Measurements from ENCODE around the gene AIF1. TPM values are rescaled to one million over a fixed set of nuclear protein-coding genes. Genes with fewer than 3 reads are reported as not detected.

Gene AIF1
- total and polyA plus RNA-seq, 2 experiments from 2014 or later, result 13.3 to 33.7 TPM

DNA sequence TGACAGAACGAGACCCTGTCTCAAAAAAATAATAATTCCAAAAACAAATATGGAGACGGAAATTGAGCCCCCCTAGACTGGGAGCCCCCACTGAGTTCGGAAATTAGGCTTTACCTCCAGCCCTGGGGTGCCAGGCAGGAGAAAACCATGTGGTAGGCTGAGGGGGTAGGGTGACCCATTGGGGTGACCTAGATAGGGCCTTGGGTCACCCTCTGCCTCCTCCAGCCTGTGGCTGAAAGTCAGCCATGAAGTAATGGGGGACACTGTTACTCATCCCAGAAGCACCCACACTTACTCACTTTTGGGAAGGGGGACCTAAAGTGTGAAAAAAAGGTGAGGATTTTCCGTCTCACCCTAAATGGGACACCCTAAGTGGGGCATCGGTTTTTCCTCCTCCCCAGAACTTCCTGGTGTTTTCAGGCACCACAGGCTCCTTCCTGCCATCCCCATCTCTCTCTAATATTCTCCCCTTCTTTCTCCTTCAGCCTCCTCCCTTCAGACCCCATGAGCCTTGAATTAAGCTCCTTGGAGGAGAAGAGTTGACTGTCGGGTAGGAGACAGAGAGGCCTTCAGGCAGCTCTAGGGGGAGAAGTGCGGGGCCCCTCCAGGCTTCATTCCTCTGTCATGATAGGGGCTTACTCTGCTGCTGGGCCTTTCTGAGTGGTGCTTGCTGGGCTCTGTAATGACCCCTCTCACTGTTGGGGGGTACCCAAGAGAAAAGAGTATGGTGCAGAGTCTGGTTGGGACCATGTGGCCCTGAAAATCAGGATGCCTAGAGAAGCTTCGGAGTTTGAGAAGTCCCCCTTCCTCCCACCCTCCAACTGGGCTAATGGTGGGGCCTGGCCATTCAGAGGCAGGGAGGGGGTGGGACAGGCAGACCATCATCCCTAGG is 35.2 kb upstream of the AIF1 start:
- H2AFZ ChIP-seq, result peak overlapping the region; percentile 99
- no peak for TF ChIP-seq NANOG (IDR thresholded peaks at IDR 0.05; ENCODE audit: borderline replicate concordance)
- TF ChIP-seq, protein P1, sequence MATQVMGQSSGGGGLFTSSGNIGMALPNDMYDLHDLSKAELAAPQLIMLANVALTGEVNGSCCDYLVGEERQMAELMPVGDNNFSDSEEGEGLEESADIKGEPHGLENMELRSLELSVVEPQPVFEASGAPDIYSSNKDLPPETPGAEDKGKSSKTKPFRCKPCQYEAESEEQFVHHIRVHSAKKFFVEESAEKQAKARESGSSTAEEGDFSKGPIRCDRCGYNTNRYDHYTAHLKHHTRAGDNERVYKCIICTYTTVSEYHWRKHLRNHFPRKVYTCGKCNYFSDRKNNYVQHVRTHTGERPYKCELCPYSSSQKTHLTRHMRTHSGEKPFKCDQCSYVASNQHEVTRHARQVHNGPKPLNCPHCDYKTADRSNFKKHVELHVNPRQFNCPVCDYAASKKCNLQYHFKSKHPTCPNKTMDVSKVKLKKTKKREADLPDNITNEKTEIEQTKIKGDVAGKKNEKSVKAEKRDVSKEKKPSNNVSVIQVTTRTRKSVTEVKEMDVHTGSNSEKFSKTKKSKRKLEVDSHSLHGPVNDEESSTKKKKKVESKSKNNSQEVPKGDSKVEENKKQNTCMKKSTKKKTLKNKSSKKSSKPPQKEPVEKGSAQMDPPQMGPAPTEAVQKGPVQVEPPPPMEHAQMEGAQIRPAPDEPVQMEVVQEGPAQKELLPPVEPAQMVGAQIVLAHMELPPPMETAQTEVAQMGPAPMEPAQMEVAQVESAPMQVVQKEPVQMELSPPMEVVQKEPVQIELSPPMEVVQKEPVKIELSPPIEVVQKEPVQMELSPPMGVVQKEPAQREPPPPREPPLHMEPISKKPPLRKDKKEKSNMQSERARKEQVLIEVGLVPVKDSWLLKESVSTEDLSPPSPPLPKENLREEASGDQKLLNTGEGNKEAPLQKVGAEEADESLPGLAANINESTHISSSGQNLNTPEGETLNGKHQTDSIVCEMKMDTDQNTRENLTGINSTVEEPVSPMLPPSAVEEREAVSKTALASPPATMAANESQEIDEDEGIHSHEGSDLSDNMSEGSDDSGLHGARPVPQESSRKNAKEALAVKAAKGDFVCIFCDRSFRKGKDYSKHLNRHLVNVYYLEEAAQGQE (IDR thresholded peaks at IDR 0.05; ENCODE audit: unreplicated experiment), result no peak
- TF ChIP-seq, protein P2, sequence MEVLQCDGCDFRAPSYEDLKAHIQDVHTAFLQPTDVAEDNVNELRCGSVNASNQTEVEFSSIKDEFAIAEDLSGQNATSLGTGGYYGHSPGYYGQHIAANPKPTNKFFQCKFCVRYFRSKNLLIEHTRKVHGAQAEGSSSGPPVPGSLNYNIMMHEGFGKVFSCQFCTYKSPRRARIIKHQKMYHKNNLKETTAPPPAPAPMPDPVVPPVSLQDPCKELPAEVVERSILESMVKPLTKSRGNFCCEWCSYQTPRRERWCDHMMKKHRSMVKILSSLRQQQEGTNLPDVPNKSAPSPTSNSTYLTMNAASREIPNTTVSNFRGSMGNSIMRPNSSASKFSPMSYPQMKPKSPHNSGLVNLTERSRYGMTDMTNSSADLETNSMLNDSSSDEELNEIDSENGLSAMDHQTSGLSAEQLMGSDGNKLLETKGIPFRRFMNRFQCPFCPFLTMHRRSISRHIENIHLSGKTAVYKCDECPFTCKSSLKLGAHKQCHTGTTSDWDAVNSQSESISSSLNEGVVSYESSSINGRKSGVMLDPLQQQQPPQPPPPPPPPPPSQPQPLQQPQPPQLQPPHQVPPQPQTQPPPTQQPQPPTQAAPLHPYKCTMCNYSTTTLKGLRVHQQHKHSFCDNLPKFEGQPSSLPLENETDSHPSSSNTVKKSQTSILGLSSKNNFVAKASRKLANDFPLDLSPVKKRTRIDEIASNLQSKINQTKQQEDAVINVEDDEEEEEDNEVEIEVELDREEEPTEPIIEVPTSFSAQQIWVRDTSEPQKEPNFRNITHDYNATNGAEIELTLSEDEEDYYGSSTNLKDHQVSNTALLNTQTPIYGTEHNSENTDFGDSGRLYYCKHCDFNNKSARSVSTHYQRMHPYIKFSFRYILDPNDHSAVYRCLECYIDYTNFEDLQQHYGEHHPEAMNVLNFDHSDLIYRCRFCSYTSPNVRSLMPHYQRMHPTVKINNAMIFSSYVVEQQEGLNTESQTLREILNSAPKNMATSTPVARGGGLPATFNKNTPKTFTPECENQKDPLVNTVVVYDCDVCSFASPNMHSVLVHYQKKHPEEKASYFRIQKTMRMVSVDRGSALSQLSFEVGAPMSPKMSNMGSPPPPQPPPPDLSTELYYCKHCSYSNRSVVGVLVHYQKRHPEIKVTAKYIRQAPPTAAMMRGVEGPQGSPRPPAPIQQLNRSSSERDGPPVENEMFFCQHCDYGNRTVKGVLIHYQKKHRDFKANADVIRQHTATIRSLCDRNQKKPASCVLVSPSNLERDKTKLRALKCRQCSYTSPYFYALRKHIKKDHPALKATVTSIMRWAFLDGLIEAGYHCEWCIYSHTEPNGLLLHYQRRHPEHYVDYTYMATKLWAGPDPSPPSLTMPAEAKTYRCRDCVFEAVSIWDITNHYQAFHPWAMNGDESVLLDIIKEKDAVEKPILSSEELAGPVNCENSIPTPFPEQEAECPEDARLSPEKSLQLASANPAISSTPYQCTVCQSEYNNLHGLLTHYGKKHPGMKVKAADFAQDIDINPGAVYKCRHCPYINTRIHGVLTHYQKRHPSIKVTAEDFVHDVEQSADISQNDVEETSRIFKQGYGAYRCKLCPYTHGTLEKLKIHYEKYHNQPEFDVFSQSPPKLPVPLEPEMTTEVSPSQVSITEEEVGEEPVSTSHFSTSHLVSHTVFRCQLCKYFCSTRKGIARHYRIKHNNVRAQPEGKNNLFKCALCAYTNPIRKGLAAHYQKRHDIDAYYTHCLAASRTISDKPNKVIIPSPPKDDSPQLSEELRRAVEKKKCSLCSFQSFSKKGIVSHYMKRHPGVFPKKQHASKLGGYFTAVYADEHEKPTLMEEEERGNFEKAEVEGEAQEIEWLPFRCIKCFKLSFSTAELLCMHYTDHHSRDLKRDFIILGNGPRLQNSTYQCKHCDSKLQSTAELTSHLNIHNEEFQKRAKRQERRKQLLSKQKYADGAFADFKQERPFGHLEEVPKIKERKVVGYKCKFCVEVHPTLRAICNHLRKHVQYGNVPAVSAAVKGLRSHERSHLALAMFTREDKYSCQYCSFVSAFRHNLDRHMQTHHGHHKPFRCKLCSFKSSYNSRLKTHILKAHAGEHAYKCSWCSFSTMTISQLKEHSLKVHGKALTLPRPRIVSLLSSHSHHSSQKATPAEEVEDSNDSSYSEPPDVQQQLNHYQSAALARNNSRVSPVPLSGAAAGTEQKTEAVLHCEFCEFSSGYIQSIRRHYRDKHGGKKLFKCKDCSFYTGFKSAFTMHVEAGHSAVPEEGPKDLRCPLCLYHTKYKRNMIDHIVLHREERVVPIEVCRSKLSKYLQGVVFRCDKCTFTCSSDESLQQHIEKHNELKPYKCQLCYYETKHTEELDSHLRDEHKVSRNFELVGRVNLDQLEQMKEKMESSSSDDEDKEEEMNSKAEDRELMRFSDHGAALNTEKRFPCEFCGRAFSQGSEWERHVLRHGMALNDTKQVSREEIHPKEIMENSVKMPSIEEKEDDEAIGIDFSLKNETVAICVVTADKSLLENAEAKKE (CRISPR knock-in tag; IDR thresholded peaks at IDR 0.05), result no peak
- TF ChIP-seq CREB1 (CRISPR knock-in tag; IDR thresholded peaks at IDR 0.05; ENCODE audit: low read depth), result no peak
- TF ChIP-seq EZH2phosphoT487 (IDR thresholded peaks at IDR 0.05; ENCODE audit: unreplicated experiment), result no peak
- TF ChIP-seq, protein P3, sequence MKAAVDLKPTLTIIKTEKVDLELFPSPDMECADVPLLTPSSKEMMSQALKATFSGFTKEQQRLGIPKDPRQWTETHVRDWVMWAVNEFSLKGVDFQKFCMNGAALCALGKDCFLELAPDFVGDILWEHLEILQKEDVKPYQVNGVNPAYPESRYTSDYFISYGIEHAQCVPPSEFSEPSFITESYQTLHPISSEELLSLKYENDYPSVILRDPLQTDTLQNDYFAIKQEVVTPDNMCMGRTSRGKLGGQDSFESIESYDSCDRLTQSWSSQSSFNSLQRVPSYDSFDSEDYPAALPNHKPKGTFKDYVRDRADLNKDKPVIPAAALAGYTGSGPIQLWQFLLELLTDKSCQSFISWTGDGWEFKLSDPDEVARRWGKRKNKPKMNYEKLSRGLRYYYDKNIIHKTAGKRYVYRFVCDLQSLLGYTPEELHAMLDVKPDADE (IDR thresholded peaks at IDR 0.05), result no peak
- TF ChIP-seq JUNB (IDR thresholded peaks at IDR 0.05; ENCODE audit: unreplicated experiment), result no peak
- TF ChIP-seq ZNF331 (CRISPR knock-in tag; IDR thresholded peaks at IDR 0.05; ENCODE audit: low read depth), result no peak
- no peak for TF ChIP-seq ZNF114 (CRISPR knock-in tag; IDR thresholded peaks at IDR 0.05)
- TF ChIP-seq STAT1 (IDR thresholded peaks at IDR 0.05; ENCODE audit: unreplicated experiment), result no peak
- no peak for TF ChIP-seq EZH2 (IDR thresholded peaks at IDR 0.05; ENCODE audit: low read depth, unreplicated experiment)
- TF ChIP-seq, protein P4, sequence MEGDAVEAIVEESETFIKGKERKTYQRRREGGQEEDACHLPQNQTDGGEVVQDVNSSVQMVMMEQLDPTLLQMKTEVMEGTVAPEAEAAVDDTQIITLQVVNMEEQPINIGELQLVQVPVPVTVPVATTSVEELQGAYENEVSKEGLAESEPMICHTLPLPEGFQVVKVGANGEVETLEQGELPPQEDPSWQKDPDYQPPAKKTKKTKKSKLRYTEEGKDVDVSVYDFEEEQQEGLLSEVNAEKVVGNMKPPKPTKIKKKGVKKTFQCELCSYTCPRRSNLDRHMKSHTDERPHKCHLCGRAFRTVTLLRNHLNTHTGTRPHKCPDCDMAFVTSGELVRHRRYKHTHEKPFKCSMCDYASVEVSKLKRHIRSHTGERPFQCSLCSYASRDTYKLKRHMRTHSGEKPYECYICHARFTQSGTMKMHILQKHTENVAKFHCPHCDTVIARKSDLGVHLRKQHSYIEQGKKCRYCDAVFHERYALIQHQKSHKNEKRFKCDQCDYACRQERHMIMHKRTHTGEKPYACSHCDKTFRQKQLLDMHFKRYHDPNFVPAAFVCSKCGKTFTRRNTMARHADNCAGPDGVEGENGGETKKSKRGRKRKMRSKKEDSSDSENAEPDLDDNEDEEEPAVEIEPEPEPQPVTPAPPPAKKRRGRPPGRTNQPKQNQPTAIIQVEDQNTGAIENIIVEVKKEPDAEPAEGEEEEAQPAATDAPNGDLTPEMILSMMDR (conservative IDR thresholded peaks at IDR 0.05; ENCODE audit: low read depth in 2 of 2), result no peak
- no peak for TF ChIP-seq POLR2AphosphoS5 (IDR thresholded peaks at IDR 0.05; ENCODE audit: low read depth)
- H3K79me2 ChIP-seq (replicated peaks; ENCODE audit: insufficient read depth), result no peaks in the 10 kb centered on the region
- Mint-ChIP-seq H3K27ac (no peak overlapping the region), H3K4me1 (peaks cover 21% of the 10 kb centered on the region), H3K9me3 (peaks cover 3% of the 10 kb centered on the region; the same call in 2 of the 3 replicates), H3K36me3 (ENCODE audit: low read depth) (no peaks in the 10 kb centered on the region), H3K27me3 (ENCODE audit: insufficient read depth, low read depth, poor library complexity) (peaks cover 41% of the 10 kb centered on the region), H3K4me3 (peak overlapping the region; percentile 95)
- H3K27me3 ChIP-seq (ENCODE audit: insufficient read depth), result peaks cover 20% of the 10 kb centered on the region
- H3F3A ChIP-seq (replicated peaks; ENCODE audit: low read depth), result no peaks in the 10 kb centered on the region
- H3K4me3 ChIP-seq, result peak overlapping the region; percentile 95
- H3K4me2 ChIP-seq, result peak overlapping the region; percentile 96
- no peak for DNase-seq (ENCODE audit: low spot score)
- no peak for ATAC-seq
- H3K9me2 ChIP-seq (ENCODE audit: insufficient read depth), result no peaks in the 10 kb centered on the region
- H4K20me1 ChIP-seq (replicated peaks; ENCODE audit: insufficient read depth), result no peaks in the 10 kb centered on the region
- no peaks in the 10 kb centered on the region for H3K36me3 ChIP-seq (ENCODE audit: insufficient read depth)
- no peak overlapping the region for H3K27ac ChIP-seq (ENCODE audit: low read depth)
- H3K4me1 ChIP-seq (ENCODE audit: insufficient read depth), result peaks cover 4% of the 10 kb centered on the region; the same call in 1 of the 2 replicates
